ENCODE measurements around the gene MUC12. TPM values are rescaled to one million over a fixed set of nuclear protein-coding genes. Genes with fewer than 3 reads are reported as not detected.

Gene MUC12
- total and polyA plus RNA-seq, 9 of the 15 experiments (the other 6 are each of a cell fraction or from before 2014, with no cell fraction given): 0.23 to 1.2 (median 0.79) TPM; not detected in 1

DNA sequence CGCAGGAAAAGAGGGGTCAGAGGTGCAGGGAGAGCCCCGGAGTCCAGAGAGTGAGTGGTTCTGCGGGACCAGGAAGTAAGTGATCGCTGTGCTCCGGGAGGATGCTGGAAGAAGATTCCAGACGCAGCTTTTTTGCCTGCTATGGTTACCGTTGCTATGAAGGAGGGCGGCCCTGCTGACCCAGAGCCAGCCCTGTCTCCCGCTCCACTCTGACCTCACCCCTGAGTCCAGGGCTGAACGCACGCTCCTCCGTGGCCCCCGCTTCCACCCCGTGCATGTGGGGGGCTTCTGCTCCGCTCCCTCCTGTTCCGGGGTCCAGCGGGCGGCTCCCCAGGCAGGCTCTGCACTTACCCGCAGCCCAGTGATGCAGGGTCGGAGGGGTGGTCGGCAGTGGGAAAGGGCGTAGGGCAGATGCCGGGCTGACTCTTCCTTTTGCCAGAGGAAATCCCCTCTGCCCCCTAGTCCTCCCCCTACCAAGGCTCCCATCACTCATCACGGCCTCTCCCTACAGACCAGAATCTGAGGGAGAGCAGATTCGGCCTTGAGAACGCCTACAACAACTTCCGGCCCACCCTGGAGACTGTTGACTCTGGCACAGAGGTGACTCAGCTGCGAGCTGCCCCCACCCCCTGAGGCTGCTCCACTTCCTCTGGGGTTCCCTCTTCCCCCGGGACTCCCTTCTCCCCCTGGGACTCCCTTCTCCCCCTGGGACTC is 47.9 kb downstream of the MUC12 start (continued):
- TF ChIP-seq ZNF583 (CRISPR knock-in tag; IDR thresholded peaks at IDR 0.05) (no peak), CBX5 (IDR thresholded peaks at IDR 0.05; ENCODE audit: borderline replicate concordance, low read depth) (no peak), CREM (IDR thresholded peaks at IDR 0.05; ENCODE audit: low read depth) (peak; percentile 76), ZNF407 (IDR thresholded peaks at IDR 0.05; ENCODE audit: low read depth) (no peak), ZEB2 (IDR thresholded peaks at IDR 0.05) (peak; percentile 43; the same call in 1 of the 2 replicates), ZKSCAN8 (CRISPR knock-in tag; IDR thresholded peaks at IDR 0.05) (no peak), ATF1 (CRISPR knock-in tag; IDR thresholded peaks at IDR 0.05) (no peak), ATF1 (tag; IDR thresholded peaks at IDR 0.05) (peak; percentile 63), ELF1 (tag; IDR thresholded peaks at IDR 0.05) (peak; percentile 46)
- TF ChIP-seq, protein P1, sequence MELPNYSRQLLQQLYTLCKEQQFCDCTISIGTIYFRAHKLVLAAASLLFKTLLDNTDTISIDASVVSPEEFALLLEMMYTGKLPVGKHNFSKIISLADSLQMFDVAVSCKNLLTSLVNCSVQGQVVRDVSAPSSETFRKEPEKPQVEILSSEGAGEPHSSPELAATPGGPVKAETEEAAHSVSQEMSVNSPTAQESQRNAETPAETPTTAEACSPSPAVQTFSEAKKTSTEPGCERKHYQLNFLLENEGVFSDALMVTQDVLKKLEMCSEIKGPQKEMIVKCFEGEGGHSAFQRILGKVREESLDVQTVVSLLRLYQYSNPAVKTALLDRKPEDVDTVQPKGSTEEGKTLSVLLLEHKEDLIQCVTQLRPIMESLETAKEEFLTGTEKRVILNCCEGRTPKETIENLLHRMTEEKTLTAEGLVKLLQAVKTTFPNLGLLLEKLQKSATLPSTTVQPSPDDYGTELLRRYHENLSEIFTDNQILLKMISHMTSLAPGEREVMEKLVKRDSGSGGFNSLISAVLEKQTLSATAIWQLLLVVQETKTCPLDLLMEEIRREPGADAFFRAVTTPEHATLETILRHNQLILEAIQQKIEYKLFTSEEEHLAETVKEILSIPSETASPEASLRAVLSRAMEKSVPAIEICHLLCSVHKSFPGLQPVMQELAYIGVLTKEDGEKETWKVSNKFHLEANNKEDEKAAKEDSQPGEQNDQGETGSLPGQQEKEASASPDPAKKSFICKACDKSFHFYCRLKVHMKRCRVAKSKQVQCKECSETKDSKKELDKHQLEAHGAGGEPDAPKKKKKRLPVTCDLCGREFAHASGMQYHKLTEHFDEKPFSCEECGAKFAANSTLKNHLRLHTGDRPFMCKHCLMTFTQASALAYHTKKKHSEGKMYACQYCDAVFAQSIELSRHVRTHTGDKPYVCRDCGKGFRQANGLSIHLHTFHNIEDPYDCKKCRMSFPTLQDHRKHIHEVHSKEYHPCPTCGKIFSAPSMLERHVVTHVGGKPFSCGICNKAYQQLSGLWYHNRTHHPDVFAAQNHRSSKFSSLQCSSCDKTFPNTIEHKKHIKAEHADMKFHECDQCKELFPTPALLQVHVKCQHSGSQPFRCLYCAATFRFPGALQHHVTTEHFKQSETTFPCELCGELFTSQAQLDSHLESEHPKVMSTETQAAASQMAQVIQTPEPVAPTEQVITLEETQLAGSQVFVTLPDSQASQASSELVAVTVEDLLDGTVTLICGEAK (IDR thresholded peaks at IDR 0.05): peak; percentile 70
- TF ChIP-seq, protein P1 (CRISPR knock-in tag; IDR thresholded peaks at IDR 0.05): no peak

Data from K562 (cell line).